NCI-H2029 (cell line): Measurements from ENCODE around the gene VWA1.
A peak's percentile ranks its signal among the peaks of the same experiment; 100 is the strongest.
"Not testable (repeated sequence)": the region's sequence is repeated elsewhere in the genome, so short reads cannot be mapped to it uniquely, and the experiment has no call there.

Experiments used
- DNase-seq: peaks from one replicate; lab custom pipeline; 2025; lab: John Stamatoyannopoulos, UW

The VWA1 gene

DNA sequence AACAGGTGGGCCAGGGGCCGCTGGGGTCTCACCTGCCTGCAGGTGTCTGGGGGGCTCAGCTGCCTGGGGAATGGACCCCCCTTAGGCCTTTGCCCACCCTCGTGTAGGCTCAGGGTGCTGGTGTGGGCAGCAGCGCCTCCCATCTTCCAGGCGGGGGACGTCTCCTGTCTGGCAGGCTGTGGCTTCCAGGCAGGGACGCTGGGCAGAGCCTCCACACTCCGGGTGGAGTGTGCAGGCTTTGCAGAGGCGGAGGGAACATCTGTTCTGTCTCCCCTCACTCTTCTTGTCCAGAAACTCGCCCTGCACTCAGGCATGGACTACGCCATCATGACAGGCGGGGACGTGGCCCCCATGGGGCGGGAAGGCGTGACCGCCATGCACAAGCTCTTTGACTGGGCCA, 20.4 kb downstream of the VWA1 start:
- DNase-seq: not testable (repeated sequence)

DNA sequence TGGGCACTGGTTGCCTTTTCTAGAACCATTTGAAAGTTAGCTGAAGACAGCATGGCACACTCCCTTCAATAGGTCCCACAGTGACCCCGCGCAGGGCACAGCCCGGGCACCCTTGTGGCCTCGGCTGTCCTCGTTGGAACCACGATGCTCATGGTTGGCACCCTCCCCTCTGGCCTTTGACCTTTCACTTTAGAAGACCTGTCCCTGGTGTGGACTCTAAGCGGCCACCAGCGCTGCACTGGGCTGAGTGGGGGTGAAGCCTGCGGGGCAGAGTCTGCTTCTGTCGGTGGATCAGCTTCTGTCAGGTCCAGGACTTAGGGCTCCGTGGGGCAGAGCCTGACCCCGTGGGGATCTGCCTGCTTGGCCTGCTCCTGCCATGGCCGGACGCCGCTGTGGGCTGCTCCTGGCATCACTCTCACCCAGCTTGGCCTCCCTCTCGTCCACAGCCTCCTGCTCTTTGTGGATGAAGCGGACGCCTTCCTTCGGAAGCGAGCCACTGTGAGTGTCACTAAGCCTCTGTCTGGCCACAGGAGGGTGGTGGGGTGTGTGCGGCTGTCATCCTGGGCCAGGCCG, 21.3 kb downstream of the VWA1 start:
- not testable (repeated sequence) for DNase-seq

- DNase-seq: not testable (repeated sequence)
Observed at GRCh38 chr1:1459156-1459555, 23.7 kb downstream of the VWA1 start.

DNA sequence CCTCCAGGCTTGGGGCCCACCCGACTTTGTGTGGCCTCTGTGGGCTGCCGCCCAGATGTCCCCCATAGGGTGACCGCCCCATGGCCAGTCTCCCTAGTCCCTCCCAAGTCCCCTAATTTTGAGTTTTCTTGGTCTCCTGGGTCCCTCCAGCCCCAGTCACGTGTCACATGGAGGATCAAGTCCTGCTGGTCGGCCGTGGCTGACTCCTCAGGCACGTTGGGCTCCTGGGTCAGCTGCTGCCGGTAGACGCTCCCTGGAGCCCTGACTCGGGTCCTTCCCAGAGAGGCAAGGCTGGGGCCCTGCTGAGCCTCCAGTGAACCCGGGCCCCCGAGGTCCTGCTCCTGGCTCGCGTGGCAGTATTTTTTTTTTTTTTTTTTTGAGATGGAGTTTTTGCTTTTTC, 24.2 kb downstream of the VWA1 start:
- not testable (repeated sequence) for DNase-seq

GRCh38 chr1:1460540-1461130, 25.1 kb downstream of the VWA1 start:
- no peak for DNase-seq

DNA sequence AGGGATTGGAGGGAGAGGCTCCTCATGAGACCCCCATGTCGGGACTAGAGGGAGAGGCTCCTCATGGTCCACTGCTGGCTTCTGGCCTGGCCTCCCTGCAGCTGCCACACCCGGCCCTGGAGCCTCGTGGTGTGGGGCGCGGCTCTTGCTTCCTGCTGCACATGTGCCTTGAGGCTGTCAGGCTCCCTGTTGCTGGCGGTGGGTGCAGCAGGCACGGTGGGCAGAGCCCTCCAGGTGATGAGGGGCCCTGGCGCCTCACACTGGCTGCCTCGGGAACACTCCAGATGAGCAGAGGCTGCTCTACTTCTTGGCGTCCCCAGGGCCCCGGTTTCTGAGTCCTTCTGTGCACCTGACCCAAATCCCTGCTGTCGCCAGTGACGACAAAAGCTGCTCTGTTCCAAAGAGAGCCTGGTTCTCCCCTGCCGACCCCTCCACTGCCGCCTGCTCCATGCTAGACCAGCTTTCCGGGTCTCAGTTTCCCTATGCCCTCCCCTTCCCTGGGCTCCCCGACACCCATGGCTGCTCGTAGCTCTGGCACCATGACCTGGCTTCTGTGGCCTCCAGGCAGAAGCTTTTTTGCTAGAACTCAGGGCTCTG, 26.3 kb downstream of the VWA1 start:
- no peak for DNase-seq

GRCh38 chr1:1462318-1462966, 27.0 kb downstream of the VWA1 start:
- DNase-seq: peak; percentile 75

DNA sequence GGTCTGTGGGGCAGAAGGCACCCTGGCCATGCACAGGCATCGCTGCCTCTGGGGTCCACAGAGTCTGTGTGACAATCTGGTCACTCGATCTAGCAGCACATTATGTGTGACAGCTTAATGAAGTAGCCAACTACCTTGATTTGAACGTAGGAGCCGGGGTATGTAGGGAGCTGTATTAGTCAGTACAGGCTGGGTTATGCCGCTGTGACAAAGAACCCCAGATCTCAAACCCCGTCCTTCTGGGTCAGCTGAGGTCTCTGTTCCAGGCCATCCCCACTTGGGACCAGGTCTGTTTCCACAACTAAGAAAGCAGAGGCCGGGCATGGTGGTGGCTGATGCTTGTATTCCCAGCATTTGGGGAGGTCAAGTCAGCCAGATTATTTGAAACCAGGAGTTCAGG, 27.8 kb downstream of the VWA1 start:
- DNase-seq: no peak

GRCh38 chr1:1468196-1468985, 32.9 kb downstream of the VWA1 start:
- DNase-seq: not testable (repeated sequence)

- DNase-seq: no peak
Observed at GRCh38 chr1:1470626-1471388, 35.3 kb downstream of the VWA1 start.

- peak; percentile 82 for DNase-seq
Observed at GRCh38 chr1:1471389-1472052, 36.0 kb downstream of the VWA1 start, which contains the start of gene ATAD3B. TSS of gene ATAD3B (plus strand) at chr1:1471765. CDS start at chr1:1471885, 120 bp downstream.

DNA sequence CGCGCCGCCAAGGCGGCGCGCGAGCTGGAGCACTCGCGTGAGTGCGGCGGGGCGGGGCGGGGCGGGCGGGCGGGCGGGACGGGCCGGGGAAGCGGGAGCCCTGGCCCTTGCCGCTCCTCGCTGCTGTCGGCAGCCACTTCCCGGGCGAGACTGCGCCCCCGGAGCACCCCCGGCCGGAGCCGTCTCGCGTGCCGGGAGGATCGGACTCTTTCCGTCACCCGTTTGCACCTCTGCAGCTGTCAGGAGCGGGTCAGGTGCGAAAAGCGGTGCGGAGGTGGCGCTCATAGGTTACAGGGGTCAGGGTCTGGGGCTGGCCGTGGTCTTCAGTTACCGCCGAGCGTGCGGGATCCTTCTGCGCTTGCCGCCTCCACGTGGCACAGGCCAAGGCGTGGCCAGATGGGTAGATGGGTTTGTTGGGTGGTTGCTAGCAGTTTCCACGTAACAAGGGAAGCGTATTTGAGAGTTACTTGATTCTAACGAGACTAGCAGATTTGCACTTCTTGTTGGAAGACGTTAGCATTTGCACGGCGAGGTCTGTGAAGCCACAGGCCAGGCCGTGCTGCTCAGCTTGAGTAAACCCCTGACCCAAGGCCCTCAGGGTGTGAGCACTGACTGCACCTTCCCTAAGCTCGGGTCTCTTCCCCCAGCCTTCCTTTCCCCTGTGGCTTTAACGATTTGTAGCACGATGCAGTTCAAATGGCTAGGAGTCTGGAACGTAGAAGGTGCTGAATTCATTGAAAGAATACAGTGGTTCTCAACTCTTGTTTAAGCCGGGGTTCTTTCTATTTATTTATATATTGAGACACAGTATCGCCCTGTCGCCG, 36.8 kb downstream of the VWA1 start:
- DNase-seq: not testable (repeated sequence)

- not testable (repeated sequence) for DNase-seq
Observed at GRCh38 chr1:1476011-1476410, 40.5 kb downstream of the VWA1 start.

DNA sequence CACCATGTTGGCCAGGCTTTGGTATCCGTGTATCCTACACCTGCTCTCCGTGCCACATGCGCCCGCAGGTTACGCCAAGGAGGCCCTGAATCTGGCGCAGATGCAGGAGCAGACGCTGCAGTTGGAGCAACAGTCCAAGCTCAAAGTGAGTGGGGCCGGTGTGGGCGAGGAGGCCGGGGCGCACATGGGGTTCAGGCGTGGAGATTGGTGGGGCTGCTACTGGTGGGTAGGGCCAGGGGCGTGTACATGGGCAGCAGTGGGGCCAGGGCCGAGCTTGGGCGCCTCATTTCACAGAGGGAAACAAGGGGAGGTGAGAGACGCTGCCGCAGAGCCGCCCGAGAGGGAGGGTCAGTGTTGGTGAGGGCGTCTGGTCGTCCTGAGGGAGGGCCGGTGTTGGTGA, 41.7 kb downstream of the VWA1 start:
- DNase-seq: no peak

- DNase-seq: no peak
Observed at GRCh38 chr1:1479547-1480487, 44.3 kb downstream of the VWA1 start.

DNA sequence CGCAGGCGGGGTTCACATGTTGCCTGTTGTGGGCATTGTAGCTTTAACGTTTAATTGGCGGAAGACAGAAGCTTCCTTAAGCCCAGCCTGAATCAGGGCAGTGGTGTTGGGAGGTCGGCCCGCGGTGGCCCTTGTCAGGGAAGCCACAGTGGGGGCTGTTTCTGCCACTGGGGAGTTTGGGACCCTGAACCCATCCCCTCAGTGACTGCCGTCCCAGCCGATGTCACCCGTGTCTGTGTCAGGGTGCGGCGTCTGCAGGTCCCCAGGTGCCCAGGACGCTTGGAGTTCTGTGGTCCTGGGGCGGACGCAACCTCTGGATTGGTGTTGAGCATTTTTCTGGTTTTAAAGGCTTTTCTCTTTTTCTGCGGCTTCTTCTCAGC, 45.0 kb downstream of the VWA1 start:
- DNase-seq: not testable (repeated sequence)

DNA sequence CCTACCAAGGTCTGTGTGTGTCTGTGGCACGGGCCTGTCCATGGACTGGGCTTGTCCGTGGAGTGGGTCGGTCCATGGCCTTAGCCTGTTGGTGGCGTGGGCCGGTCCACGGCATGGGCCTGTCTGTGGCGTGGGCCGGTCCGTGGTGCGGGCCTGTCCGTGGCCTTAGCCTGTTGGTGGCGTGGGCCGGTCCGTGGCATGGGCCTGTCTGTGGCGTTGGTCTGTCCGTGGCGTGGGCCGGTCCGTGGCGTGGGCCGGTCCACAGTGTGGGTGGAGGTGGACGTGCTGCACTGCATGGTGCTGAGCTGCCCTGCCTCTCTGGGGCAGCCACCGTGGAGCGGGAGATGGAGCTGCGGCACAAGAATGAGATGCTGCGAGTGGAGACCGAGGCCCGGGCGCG, 46.3 kb downstream of the VWA1 start:
- not testable (repeated sequence) for DNase-seq

DNA sequence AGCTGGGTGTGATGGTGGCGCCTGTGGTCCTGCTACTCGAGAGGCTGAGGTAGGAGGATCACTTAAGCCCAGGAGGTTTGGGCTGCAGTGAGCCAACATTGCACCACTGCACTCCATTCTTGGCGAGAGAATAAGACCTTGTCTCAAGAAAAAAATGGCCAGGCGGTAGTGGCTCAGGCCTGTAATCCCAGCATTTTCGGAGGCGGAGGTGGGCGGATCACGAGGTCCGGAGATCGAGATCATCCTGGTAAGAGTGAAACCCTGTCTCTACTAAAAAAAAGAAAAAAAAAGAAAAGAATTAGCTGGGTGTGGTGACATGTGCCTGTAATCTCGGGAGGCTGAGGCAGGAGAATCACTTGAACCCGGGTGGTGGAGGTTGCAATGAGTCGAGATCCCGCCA, 47.4 kb downstream of the VWA1 start:
- no peak for DNase-seq

DNA sequence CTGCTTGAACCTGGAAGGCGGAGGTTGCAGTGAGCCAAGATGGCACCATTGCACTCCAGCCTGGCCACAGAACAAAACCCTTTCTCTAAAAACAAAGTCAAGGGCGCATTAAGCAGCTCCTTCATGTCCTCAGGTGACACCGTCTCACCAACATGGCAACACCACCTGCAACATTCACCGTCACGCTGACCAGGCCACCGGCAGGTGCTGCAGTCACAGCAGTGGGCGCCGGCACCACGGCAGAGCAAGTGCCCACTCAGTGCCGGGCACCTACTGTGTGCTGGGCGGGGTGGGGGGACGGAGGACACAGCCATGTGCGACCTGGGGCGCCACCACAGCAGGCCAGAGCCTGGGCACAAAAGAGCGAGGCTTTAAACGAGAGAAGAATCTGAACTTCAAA, 48.2 kb downstream of the VWA1 start:
- DNase-seq: no peak
